ENCODE measurements around the gene PRICKLE2.
A peak's percentile ranks its signal among the peaks of the same experiment; 100 is the strongest.

Gene PRICKLE2

GRCh38 chr3:64063983-64064438, 161.3 kb downstream of the PRICKLE2 start:
- DNase-seq, result no peak

GRCh38 chr3:64063207-64063982, 161.9 kb downstream of the PRICKLE2 start:
- DNase-seq, result no peak

GRCh38 chr3:64061628-64062027, 163.6 kb downstream of the PRICKLE2 start:
- DNase-seq, result no peak

GRCh38 chr3:64059484-64060175, 165.6 kb downstream of the PRICKLE2 start:
- DNase-seq, result peak; percentile 53

GRCh38 chr3:64058566-64058965, 166.7 kb downstream of the PRICKLE2 start:
- no peak for DNase-seq

- no peak for DNase-seq
Observed at GRCh38 chr3:64057231-64057630, 168.0 kb downstream of the PRICKLE2 start.

- peak; percentile 86 for DNase-seq
Observed at GRCh38 chr3:64056606-64057180, 168.6 kb downstream of the PRICKLE2 start.

- DNase-seq, result no peak
Observed at GRCh38 chr3:64055076-64055475, 170.2 kb downstream of the PRICKLE2 start.

- no peak for DNase-seq
Observed at GRCh38 chr3:64054488-64054887, 170.8 kb downstream of the PRICKLE2 start.

- no peak for DNase-seq
Observed at GRCh38 chr3:64053581-64053980, 171.7 kb downstream of the PRICKLE2 start.

GRCh38 chr3:64053117-64053516, 172.1 kb downstream of the PRICKLE2 start:
- DNase-seq, result no peak

- DNase-seq, result no peak
Observed at GRCh38 chr3:64049832-64050231, 175.4 kb downstream of the PRICKLE2 start.

GRCh38 chr3:64049136-64049535, 176.1 kb downstream of the PRICKLE2 start:
- DNase-seq, result peak; percentile 76

GRCh38 chr3:64048631-64049061, 176.6 kb downstream of the PRICKLE2 start:
- no peak for DNase-seq

- peak; percentile 46 for DNase-seq
Observed at GRCh38 chr3:64047787-64048186, 177.5 kb downstream of the PRICKLE2 start.

- DNase-seq, result no peak
Observed at GRCh38 chr3:64046996-64047594, 178.2 kb downstream of the PRICKLE2 start.

- DNase-seq, result no peak
Observed at GRCh38 chr3:64046592-64046991, 178.7 kb downstream of the PRICKLE2 start.

- DNase-seq, result no peak
Observed at GRCh38 chr3:64042952-64043351, 182.3 kb downstream of the PRICKLE2 start.
